GM19455 (cell line): Measurements from ENCODE around the gene OPCML.

ENCODE experiments used
- ATAC-seq: cut with Tn5 transposase; IDR thresholded peaks from one replicate; pipeline ENCODE4 v1.9.1; 2021; ENCODE audit not compliant: unreplicated experiment

The OPCML gene

DNA sequence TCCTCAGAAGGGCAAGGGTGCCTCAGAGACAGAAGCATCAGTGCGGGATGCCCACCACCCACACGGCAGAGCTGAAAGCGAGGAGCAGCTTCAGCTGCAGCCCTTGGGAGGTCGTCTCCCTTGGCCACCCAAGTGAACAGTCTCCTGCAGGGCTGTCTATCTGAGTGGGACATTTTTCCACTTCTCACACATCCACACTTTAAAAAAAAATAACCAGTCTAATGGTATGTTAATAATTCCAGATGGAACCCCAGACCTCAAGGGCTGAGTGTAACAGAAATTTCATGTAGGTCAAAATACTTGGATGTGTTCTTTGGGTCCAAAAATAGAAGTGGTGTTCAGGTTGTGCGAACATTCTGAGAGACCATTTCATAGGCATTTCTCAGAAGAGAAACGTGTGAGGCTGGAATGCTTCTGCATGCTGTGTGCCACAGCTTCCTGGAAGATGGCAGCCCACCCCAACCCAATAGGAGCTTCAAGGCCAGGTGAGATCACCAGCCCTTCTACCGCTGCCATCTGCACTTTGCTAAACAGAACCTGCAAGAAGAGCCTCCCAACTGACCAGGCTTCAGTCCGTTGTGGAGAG, 623.2 kb downstream of the OPCML start:
- no peak for ATAC-seq

DNA sequence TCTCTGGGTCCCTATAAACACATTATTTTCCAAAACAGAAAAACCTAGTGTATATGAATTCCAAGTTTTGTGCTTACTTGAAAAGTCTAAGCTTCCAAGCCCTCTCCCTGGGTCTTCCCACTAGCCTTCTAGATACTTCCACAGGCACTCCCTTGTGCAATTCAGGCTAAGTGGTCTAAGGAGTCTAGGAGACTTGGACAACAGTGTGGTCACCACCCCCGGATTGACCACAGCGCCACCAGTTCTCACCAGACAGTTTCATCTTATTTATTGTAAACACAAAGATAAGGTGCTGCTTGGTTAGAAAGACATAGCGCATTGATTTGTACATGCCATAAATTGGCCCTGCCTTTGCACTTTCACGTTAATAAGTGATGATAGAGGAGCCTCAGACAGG, 623.9 kb downstream of the OPCML start:
- ATAC-seq, result no peak

DNA sequence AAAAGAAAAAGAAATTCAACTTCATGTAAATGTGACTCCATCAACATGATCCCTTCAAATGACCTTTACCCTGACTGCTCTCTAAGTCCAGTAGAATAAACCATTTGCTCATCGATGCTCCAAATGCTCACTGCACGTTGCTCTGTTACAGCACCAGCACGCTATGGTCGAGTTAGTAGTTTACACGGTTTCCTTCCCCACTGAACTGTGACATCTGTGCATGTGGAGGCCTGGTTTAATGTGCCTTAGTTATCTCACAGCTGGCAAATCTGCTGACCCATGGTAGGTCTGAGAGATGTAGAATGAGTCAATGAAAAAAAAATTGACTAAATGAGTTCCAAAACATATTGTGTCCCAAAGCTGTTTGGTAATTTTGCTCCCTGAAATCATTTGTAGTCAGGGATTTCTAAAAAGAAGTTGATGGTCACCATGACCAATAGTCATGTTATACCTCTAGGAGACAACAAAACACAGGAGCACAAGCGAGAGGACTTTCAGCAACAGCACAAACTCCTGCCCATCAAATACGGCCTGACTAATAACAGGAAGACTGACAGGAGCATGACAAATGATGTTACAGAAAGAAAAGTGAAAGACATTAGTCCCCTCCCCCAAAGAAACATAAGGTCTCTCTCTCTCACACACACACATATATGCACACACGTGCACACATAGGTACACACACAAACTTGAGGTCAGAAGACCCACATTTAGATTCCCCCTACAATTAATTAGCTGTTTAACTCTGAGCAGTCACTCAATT, 624.5 kb downstream of the OPCML start:
- no peak for ATAC-seq

DNA sequence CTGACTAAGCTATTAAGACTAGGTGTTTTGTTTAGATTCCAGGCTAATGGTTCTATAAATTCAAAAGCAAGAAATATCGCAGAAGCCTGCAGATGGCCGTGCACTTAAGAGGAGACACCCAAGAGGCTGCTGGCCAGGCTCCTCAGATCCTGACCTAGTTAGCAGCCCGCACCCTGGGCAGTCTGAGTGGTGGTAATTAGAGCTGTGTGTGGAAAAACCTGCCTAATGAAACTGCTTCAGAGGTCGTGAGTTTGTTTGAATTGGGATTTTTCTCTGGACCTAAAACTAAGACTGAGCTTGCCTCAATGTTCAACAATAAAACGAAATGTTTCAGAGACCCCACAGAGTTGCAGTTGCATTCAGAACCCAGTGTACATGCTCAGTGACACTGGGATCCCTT, 627.7 kb downstream of the OPCML start:
- ATAC-seq, result no peak

DNA sequence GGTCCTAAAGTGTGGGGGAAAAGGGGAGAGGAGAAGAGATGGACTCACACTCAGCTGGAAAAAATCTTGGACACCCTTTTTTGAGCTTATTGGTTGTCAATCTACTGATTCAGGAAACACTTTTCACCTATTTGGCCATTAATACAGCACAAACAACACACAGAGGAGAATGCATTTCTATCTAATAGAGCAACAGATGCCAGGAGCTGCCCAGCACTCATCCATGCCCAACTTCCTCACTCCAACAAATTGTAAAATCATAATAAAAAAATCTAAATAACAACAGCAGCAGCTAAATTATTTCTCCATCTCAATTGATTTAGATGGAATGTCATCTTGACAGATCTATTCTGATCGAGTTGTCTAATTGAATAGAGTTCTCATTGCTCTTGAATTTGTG, 628.2 kb downstream of the OPCML start:
- no peak for ATAC-seq

DNA sequence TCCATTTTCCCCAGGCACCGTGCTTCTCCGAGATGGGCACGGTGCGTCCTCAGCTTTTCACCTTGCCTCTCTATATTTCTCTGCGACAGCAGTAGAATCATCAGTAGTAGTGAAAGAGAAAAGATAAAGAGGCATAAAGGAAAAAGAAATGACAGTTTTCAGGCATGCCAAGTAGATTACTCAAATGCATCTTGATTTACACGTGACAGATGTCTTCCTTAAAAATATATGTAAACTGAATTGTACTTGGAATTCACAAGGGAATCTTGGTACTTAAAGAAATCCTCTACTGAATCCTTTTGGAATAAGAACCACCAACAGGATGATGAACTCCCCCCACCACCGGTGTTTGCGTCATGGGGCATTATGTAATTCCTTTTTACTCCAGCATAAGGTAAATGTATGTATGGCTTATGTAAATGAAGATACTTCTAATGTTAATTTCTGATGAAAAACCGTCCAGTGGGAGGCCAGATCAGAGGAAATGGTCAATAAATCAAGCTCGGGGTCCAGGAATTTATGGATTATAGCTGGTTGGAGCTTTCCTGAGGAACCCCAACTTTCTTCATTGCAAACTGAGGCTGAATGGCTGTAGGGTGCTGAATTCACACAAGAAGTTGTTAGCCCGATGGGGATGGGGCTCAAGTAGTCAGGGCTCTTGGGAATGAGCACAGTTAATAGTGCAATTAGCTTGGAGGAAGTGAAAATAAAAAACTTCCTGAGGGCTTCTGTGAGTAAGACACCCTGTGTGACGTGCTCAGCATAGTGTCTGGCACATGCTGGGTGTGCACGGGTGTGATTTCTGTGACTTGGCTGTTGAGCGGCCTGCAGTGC, 630.4 kb downstream of the OPCML start:
- ATAC-seq, result no peak

DNA sequence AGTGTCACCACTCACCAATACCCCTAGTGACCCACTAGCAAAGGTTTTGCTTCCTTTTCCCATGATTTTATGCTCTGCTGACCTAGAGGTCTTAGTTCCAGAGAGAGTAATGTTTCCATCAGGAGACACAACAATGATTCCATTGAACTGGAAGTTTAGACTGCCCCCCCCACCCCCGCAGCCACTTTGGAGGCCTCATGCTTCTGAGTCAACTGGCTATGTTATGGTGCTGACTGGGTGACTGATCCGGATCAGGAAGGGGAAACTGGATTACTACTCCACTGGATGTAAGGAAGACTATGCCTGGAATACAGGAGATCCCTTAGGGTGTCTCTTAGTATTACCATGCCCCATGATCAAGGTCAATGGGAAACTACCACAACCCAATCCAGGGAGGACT, 633.6 kb downstream of the OPCML start:
- ATAC-seq, result no peak

DNA sequence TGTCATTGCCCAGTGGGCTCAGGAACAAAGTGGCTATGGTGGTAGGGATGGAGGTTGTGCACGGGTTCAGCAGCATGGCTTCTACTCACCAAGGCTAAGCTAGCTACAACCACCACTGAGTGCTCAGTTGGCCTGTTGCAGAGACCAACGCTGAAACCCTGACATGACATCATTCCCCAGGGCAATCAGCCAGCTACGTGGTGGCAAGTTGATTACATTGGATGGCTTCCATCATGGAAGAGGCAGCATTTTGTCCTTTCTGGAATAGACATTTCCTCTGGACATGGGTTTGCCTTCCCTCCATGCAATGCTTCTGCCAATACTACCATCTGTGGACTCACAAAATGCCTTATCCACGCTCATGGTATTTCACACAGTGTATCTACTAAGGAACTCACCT, 634.3 kb downstream of the OPCML start:
- ATAC-seq, result no peak

DNA sequence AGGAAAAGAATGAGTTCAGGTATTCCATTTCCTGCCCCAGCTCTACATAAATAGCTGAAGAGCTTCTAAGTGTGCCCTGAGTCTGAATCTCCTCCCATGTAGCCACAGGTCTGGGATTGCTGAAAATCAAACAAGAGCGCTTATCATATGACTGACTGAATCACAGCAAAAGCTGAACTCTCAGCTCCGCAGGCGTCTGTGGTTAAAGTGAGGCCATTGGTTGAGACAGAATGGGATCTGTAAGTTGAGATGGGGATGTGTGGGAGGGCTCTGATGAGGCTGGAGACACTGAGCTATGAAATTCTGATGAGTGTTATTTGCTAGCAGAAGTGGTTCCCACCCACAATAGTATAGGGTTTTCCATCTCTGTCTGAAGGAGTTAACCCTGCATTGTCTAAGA, 637.0 kb downstream of the OPCML start:
- ATAC-seq, result no peak

DNA sequence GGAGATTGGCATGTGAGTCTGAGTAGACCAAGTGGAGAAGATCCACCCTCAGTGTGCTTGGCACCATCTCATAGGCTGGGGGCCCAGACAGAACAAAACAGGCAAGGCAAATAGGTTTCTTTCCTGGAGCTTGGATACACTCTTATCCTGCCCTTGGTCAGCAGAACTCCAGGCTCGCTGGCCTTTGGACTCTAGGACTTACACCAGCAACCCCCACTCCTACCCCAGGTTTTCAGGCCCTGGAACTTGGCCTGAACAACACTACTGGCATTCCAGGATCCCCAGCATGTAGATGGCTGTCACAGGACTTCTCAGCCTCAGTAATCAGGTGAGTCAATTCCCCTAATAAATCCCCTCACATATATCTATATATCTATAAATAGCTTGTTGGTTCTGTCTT, 637.7 kb downstream of the OPCML start:
- ATAC-seq, result no peak

DNA sequence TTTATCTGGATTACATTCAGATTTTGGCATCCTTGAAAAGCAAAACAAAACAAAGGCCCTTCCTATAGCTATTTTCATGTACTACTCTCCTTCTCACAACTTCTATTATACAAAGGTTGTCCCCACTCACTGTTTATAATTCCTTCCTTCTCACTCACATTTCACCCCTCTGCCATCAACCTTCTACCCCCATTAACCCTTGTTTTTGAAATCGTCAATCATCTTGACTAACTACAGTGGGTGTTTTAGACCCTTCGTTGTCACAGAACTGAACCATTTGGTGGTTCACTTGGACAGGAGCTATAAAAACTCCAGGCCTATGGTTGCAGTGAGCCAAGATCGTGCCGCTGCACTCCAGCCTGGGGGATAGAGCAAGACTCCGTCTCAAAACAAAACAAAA, 639.4 kb downstream of the OPCML start:
- no peak for ATAC-seq

DNA sequence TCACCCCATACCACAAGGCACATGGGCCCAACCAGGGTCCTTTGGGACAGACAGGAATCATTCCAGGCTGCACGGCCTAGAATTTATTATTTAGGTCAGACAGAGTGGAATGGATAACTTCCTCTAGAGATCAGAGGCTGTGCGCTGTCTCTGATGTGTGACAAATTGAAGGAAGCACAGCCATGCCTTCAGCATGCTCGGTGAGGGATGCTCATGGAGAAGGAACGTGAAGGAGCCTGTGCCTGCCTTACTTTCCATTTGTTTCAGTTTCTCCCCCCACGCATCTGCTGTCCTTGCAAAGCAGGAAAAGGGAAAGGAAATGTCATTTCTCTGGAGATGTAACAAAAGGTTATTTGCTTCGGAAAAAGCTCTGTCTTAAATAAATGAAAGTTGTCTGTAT, 644.1 kb downstream of the OPCML start:
- ATAC-seq, result no peak

DNA sequence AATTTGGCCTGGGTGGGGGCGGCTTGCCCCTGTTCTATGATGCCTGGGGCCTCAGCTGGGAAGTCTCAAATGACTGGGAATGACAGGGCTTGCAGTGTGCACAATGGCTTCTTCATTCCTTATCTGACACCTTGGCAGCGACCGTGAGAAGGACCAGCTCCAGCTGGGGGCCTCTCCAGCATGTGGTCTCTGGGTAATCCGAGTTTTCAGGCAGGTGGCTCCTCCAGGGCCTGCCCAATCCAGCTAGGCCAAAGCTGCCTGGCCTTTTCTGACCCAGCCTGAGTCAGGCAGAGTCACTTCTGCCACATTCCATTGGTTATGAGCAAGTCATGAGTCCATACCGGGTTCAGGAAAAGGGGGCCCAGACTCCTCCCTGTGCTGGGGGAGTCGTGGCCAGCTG, 646.0 kb downstream of the OPCML start:
- ATAC-seq, result no peak

DNA sequence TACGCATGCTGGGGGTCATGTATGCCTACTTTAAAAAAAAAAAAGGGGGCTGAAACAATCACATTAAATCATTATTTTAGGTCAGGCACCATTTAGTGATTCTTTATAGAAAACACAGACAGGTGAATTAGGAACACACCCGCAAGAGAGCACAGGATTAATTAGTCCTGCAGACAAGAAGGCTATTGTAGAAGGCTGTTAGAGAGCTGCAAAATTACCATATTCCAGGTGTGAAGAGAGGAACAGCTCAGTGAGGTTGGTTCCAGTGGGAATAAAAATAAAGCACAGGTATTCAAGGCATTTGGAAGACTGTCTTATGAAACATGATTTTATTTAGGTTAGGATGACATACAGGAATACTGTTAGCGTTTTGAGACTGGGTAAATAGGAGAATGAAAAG, 649.1 kb downstream of the OPCML start:
- ATAC-seq, result no peak

DNA sequence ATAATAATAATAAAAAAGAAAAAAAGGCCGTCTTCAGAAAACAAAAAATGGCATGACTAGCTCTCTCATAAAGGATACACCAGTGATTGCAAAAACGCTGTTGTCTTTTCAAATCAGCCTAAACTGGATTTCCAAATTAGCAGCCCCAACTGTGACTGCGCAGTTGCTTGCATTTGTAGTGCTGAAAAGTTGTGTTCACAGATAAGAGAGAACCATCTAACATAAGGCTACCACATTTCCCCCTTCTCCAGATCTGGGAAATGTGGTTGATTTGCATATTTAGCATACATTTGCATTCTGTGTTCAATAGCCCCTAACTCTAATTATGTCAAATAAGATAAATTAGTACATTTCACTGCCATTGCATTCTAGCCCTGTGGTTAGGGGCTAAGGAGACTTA, 650.7 kb downstream of the OPCML start:
- ATAC-seq, result no peak

DNA sequence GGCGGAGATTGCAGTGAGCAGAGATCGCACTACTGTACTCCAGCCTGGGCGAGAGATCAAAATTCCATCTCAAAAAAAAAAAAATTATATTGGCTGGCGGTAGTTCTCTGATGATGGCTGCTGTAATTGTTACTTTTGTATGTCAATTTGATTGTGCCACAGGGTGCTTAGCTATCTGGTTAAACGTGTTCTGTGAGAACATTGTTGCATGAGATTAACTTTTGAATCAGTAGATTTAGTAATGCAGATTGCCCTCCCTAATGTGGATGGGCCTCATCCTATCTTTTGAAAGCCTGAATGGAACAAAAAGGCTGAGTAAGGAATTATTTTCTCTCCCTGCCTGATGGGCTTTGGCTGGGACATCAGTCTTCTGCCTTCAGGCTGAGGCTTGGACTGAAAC, 654.2 kb downstream of the OPCML start:
- no peak for ATAC-seq

DNA sequence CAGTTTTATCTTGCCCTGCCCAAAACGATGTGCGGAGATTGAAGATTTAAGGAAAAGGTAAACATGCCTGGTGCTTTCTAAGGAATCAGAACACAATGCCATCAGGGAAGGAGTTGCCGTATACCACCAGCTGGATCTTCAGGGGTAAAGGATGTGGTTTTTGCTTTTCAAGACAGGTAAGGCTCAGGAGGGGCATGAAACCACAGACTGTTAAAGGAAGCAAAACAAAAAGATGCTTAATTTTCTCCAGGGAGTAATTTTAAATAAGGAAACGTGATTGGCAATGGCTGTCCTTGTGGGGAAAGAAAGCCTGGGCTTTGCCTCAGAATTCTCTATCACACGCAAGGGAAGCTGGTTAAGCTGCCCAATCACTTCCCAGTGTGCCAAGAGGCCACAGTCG, 655.6 kb downstream of the OPCML start:
- no peak for ATAC-seq

DNA sequence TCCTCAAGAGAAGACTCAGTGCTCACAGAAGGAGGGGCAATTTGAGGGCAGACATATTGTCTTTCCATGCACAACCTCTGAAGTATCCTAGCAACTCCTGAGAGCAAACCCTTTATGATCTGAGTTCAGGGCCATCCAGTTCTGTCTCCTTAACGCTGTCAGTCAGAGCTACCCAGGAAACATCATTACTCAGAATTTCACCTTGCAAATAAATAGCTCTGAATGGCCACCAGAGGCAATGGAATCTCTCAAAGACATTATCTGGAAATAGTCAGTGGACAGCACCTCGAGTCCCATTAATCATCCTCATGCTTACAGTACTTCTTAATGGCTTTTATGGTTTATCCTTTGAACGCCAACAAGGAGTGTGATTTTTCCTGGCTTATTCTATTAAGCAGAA, 656.1 kb downstream of the OPCML start:
- ATAC-seq, result no peak

DNA sequence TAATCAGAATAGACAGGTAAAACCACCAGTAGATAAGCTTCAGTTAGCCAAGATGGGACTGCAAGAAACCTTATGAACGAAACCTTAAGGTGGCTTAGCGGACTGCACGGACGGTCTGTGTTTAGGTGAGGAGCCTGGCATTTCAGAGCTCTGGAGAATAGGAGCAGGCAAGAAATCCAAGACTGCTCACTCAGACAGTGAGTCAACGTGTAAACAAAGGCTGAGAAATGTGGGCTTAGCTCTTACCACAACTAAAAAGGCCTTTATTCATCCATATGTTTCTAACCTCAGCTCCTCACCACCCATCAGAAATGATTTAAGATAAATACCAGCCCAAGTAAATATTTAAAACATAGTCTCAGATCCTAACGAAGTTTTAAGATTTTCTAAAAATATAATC, 657.7 kb downstream of the OPCML start:
- ATAC-seq, result no peak

DNA sequence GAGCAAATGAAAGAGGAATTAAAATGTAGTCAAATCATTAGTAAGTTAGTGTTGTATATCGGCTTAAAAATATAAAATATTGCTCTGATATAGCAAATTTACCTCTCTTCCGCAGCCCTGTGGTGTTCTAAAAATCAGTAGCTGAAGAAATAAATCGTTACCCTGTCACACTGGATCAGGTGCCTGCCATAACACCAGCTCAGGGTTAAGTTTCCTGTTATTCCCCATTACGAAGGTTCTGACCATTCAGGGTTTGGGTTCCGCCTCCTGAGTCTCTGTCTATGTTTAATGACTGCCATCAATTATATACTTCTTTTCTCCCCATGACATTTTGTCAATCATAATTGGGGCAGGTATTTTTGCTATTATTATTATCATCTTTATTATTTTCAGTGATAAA, 658.5 kb downstream of the OPCML start:
- ATAC-seq, result no peak

DNA sequence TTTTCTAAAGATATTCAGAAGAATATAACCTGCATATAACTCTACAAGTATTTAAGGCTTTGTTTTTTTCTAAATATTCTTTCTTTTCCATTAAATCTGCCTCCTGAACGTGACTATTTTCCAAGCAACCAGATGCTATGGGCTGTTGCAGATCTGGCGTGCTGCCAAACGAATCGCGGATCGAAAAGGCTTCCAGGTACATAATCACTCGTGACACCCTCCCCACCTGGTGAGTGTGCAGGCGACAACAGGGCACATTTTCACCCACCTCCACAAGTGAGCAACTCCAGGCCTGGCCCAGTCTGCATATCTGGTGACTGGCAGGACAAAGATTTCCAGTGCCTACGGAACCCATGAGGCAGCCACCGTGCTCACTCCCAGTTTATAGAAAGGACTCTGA, 660.1 kb downstream of the OPCML start:
- no peak for ATAC-seq
